Measurements from ENCODE around the gene RASSF3. TPM values are rescaled to one million over a fixed set of nuclear protein-coding genes. Genes with fewer than 3 reads are reported as not detected.

Gene RASSF3
- total RNA-seq, 1 experiment from 2014 or later = 13.1 TPM

DNA sequence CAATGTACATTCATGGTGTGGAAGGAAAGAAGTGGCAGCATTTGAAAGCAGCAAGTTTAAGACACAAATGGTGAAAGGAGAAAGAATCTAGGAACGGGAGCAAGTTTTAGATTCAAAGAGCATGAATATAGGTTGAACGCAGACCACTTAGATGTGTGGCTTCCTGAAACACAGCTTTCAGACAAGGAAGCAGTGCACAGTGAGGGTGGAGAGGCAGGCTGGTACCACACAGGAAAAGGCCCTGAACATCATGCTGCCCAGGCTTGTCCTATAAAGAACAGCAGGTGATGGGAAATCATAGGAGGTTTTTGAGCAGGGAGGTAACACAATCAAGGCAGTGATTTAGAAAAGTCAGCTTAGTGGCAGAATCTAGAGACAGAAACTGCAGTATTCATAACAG, 113.3 kb downstream of the RASSF3 start:
- DNase-seq (ENCODE audit: low read depth) = no peak

DNA sequence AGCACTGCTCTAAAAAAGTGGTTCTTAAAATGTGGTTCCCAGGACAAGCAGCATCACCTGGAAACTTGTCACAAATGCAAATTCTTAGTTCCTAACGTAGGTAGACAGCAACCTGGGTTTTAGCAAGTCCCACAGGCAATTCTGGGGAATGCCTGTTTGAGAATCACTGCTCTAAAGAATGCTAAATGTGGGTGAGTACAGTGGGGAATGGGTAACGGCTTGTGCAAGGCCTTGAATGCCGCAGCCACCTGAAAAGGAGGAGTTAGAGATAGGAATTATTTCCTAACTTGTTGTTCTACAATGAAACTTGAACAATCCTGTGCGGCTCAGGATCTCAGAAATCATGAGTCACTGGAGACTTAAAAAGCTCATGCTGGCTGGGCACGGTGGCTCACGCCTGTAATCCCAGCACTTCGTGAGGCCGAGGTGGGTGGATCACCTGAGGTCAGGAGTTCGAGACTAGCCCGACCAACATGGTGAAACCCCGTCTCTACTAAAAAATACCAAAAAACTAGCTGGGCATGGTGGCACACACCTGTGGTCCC, 114.0 kb downstream of the RASSF3 start:
- no peak for DNase-seq (ENCODE audit: low read depth)

DNA sequence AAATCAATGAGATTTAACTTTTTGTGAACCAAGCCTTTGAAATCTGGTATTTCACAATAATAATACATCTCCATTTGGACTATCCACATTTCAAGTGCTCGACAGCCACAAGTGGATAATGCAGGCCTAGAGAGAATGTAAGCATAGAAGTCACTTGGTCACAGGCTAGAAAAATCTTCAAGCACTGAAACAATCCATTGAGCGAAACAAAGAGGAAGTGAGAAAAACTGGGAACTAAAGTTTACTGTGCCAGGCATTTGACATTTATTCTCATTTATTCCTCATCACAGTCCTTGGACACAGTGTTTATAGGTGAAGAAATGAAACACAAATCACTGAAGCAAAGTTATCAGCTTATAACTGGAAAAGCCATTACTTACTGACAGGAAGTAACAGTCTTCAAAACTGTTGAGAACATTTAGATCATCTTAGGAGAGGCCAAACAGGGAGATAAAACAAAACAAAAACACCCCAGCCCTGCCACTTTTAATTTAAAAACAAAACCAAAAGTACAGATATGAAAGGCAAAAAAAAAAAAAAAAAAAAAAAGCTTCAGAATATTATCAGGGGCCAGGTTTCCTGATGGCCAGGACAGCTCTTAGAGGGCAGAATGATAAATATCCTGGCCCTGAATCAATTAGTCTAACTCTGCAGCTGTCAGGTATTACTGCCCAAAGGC, 119.8 kb downstream of the RASSF3 start:
- DNase-seq (ENCODE audit: low read depth) = no peak

DNA sequence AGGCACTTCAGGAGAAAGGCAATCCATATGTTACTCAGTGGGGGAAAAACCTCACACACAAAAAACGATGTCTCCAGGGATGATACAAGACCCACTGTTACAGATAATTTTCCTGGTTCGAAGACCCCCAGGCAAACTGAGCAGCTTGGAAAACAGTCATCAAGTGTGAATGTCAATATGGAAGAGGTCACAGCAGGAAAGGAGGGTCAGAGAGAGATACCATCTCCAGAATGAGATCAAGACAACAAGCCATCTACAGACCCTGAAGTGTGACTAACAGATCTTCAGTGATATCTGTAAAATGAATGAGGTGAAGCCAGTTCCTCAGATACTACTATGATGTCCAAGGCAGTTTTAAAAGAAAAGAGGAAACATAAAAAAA, 120.3 kb downstream of the RASSF3 start:
- no peak for DNase-seq (ENCODE audit: low read depth)

DNA sequence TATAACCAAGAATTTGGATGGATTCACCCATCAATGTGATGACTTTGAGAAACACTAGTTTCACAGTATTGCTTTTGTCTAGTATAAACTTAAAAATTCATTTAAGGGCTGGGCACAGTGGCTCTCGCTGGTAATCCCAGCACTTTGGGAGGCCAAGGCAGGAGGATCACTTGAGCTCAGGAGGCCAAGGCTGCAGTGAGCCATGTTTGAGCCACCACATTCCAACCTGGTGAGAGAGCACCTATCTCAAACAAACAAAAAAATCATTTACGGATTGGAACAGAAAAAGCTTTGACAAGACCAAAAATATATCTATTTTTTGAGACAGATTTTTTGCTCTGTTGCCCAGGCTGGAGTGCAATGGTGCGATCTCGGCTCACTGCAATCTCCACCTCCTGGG, 121.4 kb downstream of the RASSF3 start:
- no peak for DNase-seq (ENCODE audit: low read depth)

DNA sequence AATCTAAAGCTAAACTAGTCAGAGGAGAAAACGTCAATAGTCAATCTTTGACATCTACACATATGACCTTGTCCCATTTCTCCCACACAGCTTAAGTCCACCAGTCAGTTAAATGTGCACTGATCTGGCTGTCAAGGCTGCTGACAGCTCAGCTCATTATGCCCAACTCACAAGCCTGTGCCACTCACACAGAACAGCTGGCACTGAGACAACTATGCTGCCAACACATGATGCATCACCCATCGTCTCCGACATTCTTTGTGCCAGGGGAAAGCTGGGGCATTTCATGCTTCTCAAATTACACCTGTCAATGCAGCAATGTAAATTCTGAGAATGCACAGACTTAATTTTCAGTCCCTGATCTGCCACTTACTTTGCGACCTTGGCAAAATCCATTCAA, 123.6 kb downstream of the RASSF3 start:
- peak; percentile 80 for DNase-seq (ENCODE audit: low read depth)

DNA sequence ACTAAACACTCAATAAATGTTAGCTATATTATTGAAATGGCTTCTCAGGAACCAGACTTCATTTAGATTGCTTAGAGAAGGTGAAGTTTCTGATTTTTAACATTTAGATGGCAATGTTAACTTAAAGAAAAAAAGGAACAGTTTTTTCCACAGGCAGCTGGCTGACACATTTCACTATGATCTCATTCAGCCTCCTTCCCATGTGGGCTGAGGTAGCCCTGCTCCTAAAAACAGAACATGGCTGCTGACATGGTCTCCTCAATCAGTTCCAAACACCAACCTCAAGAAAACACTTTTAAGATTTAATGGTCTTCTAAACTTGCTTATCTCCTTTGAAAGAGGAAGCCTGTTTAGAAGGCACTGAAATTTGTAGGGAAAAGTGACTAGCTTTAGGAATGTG, 125.1 kb downstream of the RASSF3 start:
- no peak for DNase-seq (ENCODE audit: low read depth)

DNA sequence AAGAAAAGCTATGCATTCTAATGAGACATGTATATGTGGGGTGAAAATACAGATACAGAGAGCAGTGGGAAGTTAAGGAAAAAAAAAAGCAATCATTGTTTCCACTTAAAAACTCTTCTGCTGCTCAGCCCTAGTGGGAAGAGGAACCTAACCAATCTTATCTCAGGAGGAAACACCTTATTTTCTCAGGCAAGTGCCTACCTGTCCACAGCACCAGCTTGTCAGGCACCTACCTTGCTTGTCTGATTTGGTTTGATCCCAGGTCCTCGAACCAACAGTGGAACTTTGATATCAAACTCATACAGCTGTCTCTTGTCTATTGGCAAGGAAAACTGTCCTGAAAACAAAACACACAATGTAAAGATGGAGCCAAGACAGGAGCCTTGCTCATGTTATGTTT, 126.5 kb downstream of the RASSF3 start:
- no peak for DNase-seq (ENCODE audit: low read depth)

DNA sequence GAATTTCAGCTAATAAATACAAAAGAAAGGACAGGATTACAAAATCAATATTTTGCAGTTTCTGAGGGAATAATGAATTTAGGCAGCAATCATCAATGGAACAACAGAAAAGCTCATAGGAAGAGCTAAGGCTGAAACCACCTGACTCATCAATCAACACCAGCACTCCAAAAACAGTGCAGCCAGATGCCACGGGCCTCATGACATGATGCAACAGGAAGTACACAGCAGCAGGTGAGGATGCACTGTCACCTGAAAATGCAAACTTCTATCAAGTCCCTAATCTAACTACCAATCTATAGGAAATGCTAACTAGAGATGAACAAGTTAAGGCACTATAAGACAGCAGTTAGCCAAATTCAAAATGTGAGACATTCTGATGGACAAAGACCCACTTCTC, 127.2 kb downstream of the RASSF3 start:
- no peak for DNase-seq (ENCODE audit: low read depth)

DNA sequence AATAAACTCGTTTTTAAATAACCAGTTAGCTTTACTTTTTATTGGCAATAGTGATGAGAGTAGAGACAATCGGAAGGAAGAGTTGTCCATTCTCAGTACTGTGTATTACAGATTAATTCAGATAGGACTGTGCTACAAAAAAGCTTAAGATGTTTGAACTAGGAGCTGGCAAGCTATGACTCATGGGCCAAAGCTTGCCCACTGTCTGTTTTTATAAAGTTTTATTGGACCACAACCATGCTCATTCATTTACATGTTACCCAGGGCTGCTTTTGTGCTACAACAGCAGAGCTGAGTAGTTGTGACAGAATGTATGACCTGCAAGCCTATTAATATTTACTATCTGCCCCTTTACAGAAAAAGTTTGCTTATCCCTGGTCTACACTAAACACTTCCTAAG, 129.5 kb downstream of the RASSF3 start:
- DNase-seq (ENCODE audit: low read depth) = peak; percentile 68

DNA sequence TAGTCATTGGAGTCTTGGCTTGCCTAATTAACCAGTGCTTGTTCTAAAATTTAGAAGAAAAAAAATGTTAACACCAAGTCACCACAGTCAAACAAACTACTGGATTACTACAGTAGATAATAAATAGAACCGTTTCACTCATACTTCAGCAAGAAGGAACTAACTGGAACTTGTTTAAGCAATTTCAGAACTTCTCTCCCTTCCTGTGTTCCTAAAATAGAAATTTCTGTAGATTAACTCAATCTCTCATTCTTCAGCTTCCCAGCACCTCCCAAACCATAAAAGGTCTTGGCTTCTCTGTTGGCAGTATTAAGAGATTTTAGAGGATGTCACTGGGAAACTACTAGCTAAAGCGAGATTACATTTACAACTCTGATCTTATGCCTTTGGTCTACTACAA, 130.4 kb downstream of the RASSF3 start:
- DNase-seq (ENCODE audit: low read depth) = no peak

DNA sequence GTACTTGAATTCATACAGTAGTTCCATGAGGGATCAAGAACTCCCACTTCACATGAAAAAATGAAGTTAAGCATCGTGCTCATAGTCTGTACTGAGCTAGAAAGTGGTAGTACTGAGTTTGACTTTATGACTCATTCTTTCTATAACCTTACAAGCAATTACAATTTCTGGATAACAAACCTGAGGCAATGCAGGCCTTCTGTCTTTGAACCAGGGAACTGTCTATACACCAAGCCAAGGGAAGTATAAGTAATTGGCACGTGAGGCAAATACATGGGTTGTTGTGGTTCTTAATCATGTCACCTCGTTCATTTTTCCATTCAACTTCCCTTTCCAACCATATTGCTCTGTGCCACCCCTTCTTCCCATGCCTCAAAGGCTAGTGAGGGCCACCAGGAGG, 132.1 kb downstream of the RASSF3 start:
- no peak for DNase-seq (ENCODE audit: low read depth)

DNA sequence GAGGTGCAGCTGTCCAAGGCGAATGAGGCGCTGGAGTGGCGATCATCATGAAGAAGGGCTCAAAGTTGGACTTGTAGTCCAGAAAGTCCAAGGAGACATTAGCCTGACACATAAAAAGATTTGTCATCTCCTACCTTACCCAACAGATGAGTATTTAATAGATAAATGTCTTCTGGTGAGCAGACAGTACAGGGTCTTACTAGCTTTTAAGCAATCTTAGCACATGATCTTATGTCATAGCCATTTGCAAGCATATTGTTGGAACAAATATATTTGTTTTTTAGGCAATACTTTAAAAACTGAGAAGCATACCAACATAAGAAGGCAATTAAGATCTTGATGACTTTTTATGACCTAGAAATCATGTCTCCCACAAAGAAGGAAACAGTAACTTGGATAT, 132.9 kb downstream of the RASSF3 start:
- no peak for DNase-seq (ENCODE audit: low read depth)

DNA sequence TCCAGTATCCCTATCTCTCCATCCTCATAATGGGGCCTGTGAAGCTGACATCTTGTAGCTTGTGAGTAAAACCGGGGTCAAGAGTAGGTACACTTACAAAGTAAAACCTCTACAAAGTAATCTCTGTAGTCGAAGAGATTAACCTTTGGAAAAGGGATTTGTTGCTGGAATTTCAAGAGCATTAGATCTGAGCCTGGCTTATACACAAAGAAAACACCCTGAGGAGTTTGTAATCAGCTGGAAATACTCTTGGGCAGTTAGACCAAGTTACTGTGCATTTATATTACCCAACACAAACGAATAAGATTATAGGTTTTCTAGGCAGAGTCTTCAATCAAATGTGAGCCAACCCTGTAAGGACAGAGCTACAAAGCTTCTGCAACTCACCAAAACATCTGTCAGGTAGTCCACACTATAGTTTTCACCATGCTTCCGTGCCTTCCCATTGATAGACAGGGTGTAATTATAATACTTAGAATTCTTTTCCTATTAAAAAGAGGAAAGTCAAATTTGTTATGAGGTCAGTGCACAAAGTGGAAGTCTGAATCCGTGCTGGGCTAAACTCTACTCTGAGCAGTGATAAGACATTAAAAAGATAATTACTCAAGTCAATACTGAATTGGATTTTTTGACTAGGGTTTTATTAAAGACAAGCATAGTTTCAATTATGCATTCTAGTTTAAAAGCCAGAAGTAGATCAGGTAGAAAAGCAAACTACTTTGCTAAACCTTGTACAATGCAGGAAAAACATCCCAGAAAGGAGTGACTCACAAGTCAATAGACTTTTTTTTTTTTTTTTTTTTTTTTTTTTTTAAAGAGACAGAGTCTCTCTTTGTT, 134.3 kb downstream of the RASSF3 start:
- DNase-seq (ENCODE audit: low read depth) = no peak

DNA sequence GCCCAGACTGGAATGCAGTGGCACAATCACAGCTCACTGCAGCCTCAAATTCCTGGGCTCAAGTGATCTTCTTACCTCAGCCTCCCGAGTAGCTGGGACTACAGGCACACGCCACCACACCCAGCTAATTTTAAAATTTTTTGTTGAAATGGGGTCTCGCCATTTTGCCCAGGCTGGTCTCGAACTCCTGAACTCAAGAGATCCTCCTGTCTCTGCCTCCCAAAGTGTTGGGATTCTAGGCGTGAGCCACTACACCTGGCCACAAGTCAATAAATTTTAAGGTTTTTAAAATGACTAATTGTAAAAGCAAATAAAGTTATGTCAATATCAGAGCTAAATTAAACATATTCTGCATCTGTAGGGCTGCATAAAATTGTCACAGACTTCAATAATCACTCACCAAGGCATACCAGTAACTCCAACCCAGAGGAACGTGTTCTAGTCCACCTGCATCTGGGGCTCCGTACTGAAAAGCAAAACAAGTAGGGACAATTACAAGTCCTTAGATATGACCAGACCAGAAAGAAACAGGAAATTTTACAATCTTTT, 135.0 kb downstream of the RASSF3 start:
- DNase-seq (ENCODE audit: low read depth) = no peak

DNA sequence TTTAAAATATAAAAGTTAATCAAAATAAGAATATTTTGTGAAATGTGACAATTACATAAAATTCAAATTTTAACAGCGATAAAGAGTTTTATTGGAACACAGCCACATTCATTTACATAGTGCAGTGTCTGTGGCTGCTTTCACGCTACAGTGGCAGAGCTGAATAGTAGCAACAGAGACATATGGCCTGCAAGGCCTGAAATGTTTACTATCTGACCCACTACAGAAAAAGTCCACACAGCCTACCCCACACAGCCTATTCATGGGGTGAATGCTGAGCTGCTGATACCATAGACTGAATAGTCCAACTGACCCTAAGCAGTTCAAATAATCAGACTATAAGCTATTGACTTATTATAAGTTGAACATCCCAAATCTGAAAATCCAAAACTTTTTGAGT, 135.7 kb downstream of the RASSF3 start:
- DNase-seq (ENCODE audit: low read depth) = no peak

DNA sequence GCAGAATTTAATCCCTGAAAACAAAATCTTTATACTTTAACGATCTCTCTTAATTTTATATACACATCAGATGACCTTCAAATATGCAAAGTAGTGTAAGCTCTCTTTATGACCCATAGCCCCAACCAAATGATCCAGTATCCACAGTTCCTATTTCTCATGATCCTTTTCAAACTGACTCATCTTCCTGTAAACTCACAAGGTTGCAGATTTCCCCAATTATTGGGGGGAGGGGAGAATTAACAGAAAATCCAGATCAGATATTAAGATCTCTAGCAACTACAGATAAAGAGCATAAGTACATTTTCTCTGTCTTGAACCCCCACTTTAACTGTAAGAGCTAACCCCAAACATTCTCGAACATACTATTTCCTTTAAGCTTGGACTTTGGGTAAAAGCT, 136.4 kb downstream of the RASSF3 start:
- no peak for DNase-seq (ENCODE audit: low read depth)

Other genes starting within 250 kb of the RASSF3 start
- gene C12orf56, start 219.7 kb upstream of the RASSF3 start, total RNA-seq (2014; rRNA removed; shearing (Covaris generic)) = 0.06 TPM in 1 of 2 replicates, not detected in the other
- gene XPOT, start 206.1 kb upstream of the RASSF3 start, total RNA-seq (2014; rRNA removed; shearing (Covaris generic)) = 90.7 and 96.7 TPM in 2 replicates
- 48.3 and 50.1 TPM in 2 replicates for gene TBK1, start 158.4 kb upstream of the RASSF3 start, total RNA-seq (2014; rRNA removed; shearing (Covaris generic))
- 52.9 and 60.9 TPM in 2 replicates for gene GNS, start 148.9 kb downstream of the RASSF3 start, total RNA-seq (2014; rRNA removed; shearing (Covaris generic))
- 11.8 and 13.0 TPM in 2 replicates for gene TBC1D30, start 214.2 kb downstream of the RASSF3 start, total RNA-seq (2014; rRNA removed; shearing (Covaris generic))